Right forelimb (tissue), 1 donor: ENCODE data around the gene TUBB3.
"Not testable (repeated sequence)": the region's sequence is repeated elsewhere in the genome, so short reads cannot be mapped to it uniquely, and the experiment has no call there.

Experiments
- DNase-seq: peaks from one replicate; pipeline ENCODE4 v3.0.0-alpha.2; 2018

The TUBB3 gene

DNA sequence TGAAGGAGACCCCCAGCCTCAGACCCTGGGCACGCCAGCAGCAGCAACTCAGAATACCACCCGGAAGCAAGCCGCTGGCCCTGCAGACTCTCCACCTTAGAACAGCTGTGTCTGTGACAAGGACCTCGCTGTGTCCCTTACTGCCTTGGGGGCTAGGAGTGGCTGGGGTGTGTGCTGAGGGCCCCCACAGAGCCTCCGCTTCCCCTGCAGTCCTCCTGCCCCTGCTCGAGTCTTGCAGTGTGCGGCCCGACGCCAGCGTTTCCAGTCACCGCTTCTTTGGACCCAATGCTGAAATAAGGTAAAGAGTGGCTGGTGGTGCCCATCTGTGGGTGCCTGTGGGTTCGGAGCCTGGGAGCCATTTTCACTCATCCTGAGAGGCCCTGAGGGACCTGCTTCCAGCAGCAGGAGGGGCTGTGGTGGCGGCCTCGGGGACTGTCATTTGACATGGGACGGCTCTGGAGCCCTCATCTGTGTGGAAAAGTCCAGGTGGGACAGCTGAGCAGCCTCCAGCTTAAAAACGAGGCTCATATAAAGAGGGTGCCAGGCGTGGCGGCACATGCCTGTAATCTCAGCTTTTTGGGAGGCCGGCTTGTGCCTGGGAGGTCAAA is 19.1 kb upstream of the TUBB3 start:
- no peak for DNase-seq

DNA sequence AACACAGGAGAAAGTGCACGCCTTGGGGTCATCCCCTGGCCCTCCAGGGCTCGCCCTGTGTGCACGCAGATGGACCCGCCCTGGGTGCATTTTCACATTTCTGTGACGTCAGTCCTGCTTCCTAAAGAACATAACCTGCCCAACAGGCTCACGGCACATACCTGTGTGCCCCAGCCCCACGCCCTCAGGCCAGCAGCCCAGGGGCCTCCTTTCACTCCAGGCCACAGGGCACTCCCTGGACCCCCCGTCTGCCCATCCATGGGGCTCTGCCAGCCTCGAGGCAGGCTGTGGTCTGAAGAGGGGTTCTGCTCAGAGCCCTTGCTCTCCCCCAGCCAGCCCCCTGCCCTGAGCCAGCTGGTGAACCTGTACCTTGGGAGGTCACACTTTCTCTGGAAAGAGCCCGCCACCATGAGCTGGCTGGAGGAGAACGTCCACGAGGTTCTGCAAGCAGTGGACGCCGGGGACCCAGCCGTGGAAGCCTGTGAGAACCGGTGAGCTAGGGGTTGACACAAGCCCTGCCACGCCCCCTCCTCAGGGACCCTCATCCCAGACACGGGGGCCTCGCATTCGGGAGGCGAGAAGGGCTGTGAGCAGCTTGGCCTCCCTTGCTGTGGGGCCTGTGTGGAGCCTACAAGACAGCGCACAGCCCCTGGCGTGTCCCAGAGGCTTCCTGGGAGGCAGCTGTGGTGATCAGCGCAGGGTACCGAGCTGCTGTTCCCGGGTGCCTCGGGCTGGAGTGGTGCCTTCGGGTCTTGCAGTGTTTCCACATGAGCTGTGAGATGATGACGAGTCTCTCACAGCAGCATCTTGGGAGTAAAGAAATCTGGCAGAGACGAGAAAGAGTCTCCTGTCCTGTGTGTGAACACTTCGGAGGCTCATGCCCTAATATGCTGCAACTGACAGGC is 18.3 kb upstream of the TUBB3 start:
- no peak for DNase-seq

DNA sequence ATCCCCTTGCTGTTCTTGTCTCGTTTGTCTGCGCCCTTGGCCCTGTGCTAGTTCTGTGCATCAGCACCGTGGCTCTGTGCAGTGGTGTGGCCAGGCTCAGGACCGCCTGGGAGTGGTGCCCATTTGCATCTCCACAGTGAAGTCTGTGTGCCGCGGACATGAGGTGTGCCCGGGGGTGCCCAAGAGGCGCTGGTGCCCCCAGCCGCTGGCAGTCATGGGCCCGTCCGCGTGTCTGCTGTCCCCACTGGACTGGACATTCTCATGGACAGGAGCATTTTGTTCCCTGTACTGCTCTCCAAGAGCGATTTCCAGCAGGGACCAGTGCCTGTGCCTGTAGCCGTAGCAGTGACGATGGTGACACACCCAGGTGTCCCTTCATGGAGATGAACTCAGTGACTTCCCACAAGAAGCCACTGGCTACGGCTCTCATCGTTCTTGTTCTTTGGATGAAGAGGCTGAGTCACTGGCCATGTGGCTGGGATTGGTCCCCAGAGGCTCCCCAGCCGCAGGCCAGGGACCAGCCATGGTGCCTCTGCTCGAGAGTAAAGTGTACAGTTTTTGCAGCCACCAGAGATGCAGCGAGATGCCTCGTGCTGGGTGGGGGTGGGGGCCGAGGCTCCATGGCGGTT is 17.5 kb upstream of the TUBB3 start:
- DNase-seq = no peak

DNA sequence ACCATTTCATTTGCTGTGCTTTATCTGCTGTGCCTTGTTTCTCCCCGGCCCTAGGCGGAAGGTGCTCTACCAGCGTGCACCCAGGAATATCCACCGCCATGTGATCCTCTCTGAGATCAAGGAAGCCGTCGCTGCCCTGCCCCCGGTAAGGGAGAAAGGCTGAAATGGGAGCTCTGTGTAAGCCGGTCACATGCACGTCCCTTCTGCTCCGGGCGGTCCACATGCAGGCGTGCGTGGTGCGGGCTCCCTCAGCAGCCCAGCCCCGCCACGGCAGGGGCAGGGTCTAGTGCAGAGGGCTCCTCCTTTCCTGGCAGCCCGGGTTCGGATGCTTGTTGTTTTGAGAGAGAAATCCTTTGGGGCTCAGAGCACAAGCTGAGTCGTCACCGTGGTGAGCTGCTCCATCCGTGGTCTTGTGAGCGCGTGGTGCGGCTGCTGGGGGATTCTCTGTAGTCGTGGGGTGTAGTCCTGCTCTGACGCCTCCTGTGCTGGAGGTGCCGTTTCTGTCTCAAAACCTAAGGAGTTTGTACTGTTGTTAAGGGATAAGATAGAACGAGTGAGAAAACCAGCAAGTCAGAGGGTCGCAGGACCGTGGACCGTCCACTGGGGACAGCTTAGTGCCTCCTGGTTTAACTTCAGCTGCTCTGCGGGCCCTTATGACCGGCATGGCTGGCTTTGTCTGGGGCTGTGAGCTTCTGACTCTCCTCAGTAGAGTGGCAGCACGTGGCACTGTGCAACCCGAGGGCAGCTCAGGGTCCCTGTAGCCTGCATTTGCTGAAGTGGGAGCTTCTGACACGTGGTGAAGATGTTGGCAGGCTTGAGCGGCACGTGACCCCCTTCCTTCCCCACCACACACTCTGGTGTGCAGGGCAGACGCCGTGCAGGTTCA is 16.8 kb upstream of the TUBB3 start:
- DNase-seq = no peak

DNA sequence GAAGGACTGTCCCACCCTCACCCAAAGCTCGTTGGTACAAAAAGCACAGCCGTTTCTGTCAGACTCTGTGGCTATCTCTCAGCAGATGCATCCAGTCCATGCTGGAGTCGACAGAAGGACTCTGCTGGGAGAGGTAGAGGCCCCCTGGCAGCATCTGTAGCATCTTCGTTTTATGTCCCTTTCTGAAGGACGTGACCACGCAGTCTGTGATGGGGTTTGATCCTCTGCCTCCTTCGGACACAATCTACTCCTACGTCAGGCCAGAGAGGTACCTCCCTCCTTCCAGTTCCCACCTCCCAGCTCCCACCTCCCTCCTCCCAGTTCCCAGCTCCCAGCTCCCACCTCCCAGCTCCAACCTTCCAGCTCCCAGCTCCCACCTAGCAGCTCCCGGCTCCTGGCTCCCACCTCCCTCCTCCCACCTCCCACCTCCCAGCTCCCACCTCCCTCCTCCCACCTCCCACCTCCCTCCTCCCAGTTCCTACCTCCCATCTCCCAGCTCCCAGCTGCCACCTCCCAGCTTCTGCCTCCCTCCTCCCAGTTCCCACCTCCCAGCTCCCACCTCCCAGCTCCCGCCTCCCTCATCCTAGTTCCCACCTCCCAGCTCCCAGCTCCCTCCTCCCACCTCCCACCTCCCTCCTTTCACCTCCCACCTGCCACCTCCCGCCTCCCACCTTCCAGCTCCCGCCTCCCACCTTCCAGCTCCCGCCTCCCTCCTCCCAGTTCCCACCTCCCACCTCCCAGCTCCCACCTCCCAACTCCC is 15.9 kb upstream of the TUBB3 start:
- DNase-seq = no peak

DNA sequence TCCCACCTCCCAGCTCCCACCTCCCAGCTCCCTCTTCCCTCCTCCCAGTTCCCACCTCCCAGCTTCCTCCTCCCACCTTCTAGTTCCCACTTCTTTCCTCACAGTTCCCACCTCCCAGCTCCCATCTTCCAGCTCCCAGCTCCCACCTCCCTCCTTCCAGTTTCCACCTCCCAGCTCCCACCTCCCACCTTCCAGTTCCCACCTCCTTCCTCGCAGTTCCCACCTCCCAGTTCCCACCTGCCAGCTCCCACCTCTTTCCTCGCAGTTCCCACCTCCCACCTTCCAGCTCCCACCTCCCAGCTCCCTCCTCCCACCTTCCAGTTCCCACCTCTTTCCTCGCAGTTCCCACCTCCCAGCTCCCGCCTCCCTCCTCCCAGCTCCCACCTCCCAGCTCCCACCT is 14.9 kb upstream of the TUBB3 start:
- DNase-seq = no peak

DNA sequence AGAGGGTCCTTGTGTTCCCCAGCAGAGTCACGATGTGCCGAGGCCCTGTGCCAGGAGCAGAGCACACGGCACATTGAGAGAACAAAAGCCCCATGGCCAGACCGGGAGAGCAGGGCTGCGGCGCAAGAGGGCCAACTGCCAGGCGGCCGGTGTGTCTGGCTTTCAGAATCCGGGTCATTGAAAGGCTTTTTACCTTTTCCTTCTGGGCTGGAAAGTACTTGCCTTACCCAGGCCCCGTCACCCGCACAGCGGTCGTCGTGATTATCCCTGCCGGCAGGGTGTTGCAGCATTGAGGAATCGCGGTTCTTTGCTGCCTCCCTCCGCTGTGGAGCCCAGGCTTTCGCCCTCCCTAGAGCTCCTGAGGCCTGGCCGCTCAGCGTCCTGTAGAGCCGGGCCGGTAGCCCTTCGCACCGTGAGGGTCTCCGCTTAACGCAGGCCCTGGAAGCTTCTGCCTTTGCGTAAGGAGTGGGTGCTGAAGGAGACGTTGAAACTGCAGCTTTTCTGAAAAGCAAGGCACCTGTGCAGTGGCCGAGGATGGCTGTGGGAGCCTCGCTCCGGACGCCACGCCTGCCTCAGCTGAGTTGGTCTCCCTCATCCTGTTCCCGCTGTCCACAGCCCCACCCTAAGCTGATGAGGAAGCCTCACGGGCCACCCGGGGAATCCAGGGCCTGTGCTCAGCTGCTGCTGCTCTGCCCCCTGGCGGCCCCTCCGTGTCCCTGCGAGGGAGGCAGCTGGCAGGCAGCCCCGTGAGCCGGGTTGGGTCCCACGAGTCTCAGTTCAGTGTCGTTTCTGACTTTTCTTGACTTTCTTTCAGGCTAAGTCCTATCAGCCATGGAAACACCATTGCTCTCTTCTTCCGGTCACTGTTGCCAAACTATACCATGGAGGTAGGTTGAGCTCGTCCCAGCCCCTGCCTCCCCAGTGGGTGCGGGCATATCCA is 13.1 kb upstream of the TUBB3 start:
- DNase-seq = peak; percentile 76

DNA sequence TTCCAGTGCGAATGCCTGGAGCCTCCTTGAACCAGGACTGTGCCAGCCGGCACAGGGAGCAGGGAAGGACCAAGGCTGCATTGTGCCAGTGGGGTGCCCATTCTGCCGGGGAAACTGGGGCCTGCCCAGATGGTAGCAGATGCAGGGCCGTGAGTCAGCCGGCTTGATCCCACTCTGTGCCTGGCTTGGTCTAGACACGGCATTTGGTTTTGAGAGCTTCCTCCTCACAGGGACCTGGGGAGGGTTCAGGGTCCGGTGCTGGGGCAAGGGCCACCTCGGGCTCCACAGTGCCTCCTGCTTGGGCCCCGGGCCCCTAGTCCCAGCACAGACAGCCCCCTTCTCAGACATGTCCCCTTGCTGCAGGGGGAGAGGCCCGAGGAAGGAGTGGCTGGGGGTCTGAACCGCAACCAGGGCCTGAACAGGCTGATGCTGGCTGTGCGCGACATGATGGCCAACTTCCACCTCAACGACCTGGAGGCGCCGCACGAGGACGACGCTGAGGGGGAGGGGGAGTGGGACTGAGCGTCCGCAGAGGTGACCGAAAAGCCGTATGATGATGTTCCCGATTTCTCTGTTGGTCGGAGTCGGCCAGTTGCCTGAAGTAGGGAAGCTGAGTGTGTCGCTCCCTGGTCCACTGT is 12.3 kb upstream of the TUBB3 start:
- no peak for DNase-seq

DNA sequence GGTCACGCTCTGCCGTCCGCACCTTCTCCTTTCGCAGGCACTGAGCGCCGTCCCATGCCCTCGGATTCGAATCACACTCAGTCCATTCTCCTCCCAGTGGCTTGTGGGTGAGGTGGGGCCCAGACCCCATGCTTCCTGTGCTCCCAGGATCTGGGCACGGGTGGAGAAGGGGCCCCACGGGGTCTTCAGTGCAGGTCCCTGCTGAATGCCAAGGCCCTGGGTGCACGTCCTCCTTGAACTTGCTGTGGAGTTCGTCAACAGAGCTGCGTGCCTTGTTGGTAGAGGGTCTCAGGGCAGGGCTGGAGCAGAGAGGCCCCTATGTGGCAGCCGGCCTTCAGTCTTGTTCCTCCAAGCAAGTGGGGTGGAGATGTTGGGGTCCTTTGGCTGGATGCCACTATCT is 11.8 kb upstream of the TUBB3 start:
- DNase-seq = no peak

DNA sequence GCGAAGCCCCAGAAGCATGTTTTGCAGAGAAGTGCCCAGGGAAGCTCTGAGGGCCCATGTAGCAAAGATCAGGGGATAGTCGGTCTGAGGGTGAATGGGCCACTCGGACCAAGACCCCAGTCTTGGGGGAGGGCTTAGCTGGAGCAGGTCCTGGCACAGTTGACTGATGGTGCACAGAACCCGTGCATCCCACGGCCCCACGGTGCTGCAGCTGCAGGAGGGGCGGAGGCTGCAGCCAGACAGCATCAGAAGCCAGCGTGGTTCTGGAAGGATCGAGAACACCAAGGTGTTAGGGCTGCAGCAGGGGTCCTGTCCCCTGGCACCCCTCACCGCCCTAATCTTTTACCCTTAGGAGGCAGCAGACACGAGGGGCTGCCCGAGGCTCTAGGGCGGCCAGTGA is 11.0 kb upstream of the TUBB3 start:
- DNase-seq = no peak

DNA sequence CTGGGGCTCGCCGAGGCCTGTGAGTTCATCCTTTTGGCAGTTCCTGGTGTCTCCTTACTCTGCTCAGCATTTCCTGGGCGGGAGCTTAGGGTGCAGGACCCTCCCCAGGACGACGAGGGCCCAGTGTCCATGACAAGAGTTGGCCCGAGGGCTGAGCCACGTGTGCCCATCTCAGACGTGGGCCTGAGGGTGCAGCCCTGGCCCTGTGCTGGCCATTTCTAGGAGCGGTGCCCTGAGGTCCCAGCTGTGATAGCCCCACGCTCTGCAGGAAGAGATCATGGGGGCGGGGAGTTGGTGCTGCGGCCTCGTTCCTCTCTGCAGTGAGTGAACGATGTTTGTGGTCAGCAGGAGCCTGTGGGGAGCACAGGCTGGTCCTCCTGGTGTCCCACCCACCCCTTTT is 10.5 kb upstream of the TUBB3 start:
- DNase-seq = no peak

DNA sequence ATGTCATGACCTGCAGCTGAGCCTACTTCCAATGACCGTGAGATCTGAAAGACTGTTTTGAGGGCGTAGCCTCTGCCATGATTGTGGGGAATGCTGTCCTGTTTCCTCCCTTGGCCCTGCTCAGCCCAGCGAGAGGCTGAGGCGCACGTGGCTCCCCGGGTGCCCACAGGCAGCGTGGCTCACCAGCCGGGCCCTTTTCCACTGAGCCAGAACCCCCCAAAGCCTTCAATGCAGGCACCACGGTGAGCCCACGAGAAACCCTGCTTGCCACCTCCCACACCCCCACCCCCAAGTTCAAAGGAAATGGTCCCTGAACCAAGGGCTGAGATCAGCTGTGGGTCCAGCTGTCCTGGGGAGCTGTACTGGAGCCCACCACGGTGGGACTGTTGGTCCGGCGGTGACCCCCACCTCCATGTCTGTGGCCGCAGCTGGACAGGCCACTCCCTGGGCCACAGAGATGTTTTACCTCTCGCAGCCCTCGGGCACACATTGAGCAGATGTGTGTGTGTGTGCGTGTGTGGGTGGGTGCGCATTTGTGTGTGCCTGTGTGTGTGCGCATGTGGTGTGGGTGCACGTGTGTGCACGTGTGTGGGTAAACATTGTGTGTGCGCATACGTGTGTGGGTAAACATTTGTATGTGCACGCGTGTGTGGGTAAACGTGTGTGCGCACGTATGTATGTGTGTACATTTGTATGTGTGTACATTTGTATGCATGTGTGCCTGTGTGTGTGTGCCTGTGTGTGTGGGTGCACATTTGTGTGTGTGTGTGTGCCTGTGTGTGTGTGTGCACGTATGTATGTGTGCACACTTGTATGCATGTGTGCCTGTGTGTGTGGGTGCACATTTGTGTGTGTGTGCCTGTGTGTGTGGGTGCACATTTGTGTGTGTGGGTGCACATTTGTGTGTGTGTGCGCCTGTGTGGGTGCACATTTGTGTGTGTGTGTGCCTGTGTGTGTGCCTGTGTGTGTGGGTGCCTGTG is 9.4 kb upstream of the TUBB3 start:
- no peak for DNase-seq

DNA sequence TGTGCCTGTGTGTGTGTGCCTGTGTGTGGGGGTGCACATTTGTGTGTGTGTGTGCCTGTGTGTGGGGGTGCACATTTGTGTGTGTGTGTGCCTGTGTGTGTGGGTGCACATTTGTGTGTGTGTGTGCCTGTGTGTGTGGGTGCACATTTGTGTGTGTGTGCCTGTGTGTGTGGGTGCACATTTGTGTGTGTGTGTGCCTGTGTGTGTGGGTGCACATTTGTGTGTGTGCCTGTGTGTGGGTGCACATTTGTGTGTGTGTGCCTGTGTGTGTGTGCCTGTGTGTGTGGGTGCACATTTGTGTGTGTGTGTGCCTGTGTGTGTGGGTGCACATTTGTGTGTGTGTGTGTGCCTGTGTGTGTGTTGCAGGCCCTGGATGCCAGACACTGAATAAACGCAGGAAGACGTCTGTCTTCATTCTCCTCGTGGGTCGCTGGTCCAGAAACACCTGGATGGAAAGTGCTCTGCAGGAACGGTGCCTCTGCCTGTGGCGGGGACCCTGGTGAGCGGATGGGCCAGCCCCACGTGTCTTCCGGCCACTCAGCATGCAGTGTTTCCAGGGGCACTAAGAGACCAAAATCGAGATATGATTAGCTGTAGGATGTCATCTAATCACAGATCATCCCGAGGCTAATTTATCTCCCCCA is 8.4 kb upstream of the TUBB3 start:
- not testable (repeated sequence) for DNase-seq

DNA sequence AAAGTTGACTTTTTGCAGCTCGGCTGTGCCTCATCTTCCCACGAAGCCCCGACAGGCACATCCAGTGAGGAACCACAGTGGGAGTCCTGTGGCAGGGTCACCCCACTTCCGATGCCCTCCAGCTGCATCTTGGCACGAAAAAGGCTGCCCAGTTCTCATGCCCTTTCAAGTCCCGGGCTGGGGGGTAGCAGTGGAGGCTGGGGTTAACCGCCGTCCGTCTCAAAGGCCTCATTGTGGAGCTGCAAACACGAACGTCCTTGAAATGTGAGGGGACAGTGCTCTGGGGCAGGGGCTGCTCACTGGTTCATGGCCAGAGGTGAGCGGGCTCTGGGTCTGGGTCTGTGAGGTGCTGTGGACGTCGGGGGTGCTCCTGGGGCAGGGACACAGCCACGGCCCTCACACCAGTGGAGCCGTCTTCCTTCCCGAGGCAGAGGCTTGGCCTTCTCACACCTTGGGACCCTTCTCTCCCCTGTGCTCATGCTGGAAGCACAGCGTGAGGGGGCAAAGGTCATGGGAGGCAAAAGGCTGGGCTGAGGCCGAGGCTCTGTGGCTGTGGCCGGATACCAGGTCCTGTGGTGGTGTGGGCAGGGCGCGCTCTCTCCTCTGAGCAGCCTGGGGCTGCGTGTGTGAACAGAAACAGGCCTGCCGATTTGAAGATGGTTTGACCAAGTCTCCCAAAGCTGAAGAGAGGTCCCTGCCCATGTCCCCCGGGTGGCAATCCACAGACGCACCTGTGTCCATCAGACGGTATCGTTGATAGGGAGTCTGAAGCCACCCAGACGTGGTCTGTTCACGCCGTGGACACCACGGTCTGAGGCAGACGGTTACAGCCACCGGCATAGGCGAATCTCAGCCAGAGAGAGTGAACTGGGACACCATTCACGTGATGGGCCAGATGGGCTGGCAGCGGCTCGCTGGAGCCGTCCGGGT is 7.6 kb upstream of the TUBB3 start:
- no peak for DNase-seq

DNA sequence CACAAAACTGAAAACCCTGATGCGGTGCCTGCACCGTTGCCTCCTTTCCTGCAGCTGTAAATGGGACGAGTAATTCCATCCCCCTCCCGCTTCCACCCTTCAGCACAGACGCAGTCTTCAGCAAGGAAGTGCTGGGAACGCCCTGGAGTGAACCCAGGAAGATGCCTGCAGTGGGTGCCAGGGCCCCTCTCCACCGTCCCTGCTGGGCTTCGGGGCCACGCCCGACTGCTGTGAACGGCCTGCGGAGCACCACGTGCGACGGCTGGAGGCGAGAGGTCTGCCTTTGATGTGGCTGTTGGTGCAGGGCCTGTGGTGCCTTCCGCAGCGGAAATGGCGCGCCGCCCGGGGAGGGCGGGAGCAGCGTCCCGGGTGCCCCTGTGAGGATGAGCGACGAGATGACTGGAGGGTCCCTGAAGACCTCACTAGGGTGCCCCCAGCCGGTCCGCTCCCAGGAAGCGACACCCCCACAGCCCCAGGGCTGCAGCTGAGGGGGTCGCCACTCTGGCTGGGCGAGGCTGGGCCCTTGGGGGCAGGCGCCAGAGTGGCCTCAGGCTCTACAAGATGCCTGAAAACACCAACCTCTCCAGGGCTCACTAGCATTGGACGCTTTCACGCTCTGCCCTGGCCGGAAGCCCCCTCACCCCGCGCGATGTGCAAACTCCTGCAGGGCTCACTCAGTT is 5.2 kb upstream of the TUBB3 start:
- DNase-seq = peak; percentile 75

DNA sequence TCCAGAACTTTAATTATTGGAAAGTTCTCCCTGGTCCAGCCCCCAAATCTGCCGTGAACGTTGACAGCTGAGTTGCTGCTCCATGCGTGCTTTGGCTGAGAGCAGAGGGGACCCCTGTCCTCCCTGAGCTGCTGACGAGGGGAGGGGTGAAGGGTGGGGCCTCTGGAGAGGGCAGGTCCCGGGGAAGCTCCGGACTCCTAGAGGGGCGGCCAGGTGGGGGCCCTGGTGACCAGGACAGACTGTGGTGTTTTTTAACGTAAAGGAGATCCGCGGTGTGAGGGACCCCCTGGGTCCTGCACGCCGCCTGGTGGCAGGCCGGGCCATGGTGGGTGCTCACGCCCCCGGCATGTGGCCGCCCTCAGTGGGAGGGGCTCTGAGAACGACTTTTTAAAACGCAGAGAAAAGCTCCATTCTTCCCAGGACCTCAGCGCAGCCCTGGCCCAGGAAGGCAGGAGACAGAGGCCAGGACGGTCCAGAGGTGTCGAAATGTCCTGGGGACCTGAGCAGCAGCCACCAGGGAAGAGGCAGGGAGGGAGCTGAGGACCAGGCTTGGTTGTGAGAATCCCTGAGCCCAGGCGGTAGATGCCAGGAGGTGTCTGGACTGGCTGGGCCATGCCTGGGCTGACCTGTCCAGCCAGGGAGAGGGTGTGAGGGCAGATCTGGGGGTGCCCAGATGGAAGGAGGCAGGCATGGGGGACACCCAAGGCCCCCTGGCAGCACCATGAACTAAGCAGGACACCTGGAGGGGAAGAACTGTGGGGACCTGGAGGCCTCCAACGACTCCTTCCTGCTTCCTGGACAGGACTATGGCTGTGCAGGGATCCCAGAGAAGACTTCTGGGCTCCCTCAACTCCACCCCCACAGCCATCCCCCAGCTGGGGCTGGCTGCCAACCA is 4.4 kb upstream of the TUBB3 start, which contains the start of gene MC1R:
Gene MC1R (plus strand): TSS at position 410 of the 895 bp plus-strand sequence. CDS start 397 bp downstream, at position 807.
- peak; percentile 72 for DNase-seq
